K562 (cell line): Measurements from ENCODE around the gene SOST. TPM values are rescaled to one million over a fixed set of nuclear protein-coding genes. Genes with fewer than 3 reads are reported as not detected.

Source experiments
- ARID4B ChIP-seq: sonication (generic); formaldehyde crosslinking; IDR thresholded peaks from 2 replicates; pipeline ENCODE4 v1.8.0; 2022; ENCODE audit warnings: mild to moderate bottlenecking, missing genetic modification reagents
- ETS1 ChIP-seq: conservative IDR thresholded peaks from 2 replicates; pipeline ENCODE4 v1.6.1; 2011; ENCODE audit warnings: low read depth, mild to moderate bottlenecking, low read length; ENCODE audit not compliant: control insufficient read depth
- HMG20B ChIP-seq: fragments of 250-450 bp; sonication (Bioruptor Pico); IDR thresholded peaks from 2 replicates; pipeline ENCODE4 v1.5.0; 2021; ENCODE audit warnings: mild to moderate bottlenecking
- NCOA2 ChIP-seq, 2 experiments: fragments of 450-650 bp; IDR thresholded peaks; 2 replicates each; pipeline ENCODE4 v1.6.1; 2018; ENCODE audit warnings: mild to moderate bottlenecking in 2 of 2, moderate library complexity in 1 of 2; ENCODE audit not compliant: partially characterized antibody in 2 of 2
- ZBTB2 ChIP-seq: fragments of 450-650 bp; IDR thresholded peaks from 2 replicates; pipeline ENCODE4 v1.6.1; 2016; ENCODE audit warnings: antibody characterized with exemption
- polyA plus RNA-seq, 8 experiments: library from polyadenylated mRNA; depleted of rRNA in 4 of 8; stranded (reverse) in 5 of 8; unstranded in 3 of 8; fragments of >200 nt; fragmentation: Nextera tagmentation in 2 of 8; fragmentation: Illumina TruSeq in 1 of 8; extraction: Ambion mirVana in 2 of 8; extraction: Trizol in 1 of 8; gene quantifications; 2 replicates each; pipeline versions ENCODE4 v1.2.1 to v1.2.3, GENCODE V29; 2011 to 2014; ENCODE audit warnings: inconsistent platforms in 1 of 8, missing spikeins in 1 of 8
- total RNA-seq, 7 experiments: library from RNA; depleted of rRNA in 6 of 7; stranded (reverse); fragments of >200 nt in 6 of 7; fragmentation: Illumina TruSeq in 2 of 7; extraction: Trizol in 2 of 7; gene quantifications; 2 replicates each; pipeline versions ENCODE4 v1.2.1 to v1.2.3, GENCODE V29; 2011 to 2021; ENCODE audit warnings: low replicate concordance in 1 of 7

The SOST gene
- total and polyA plus RNA-seq, 9 of the 15 experiments (the other 6 are each of a cell fraction or from before 2014, with no cell fraction given) = not detected

- no peak for TF ChIP-seq ZBTB2
- TF ChIP-seq NCOA2 (IDR thresholded peaks at IDR 0.05; ENCODE audit: partially characterized antibody in 2 of 2) = no peak
- no peak for TF ChIP-seq HMG20B (CRISPR knock-in tag)
- no peak for TF ChIP-seq ETS1
- TF ChIP-seq ARID4B (CRISPR knock-in tag) = no peak
Observed at GRCh38 chr17:43799047-43799446, 40.5 kb upstream of the SOST start (continued).
